Neural crest cell (in vitro differentiated cells): Measurements from ENCODE around the gene TTC36. TPM values are rescaled to one million over a fixed set of nuclear protein-coding genes. Genes with fewer than 3 reads are reported as not detected.
A peak's percentile ranks its signal among the peaks of the same experiment; 100 is the strongest.
"Not testable (repeated sequence)": the region's sequence is repeated elsewhere in the genome, so short reads cannot be mapped to it uniquely, and the experiment has no call there.

Experiments used
- DNase-seq: peaks from one replicate; pipeline ENCODE4 v3.0.0; 2021; ENCODE audit warnings: low read depth, mixed read lengths, low spot score
- H3K27ac Mint-ChIP-seq: one replicate; pipeline ENCODE4 v1.8.0; 2021; ENCODE audit warnings: mild to moderate bottlenecking, mixed read lengths; ENCODE audit not compliant: unreplicated experiment
- H3K27me3 Mint-ChIP-seq: 2 replicates; pipeline ENCODE4 v1.8.0; 2021; ENCODE audit warnings: low read depth, mild to moderate bottlenecking, mixed read lengths
- H3K36me3 Mint-ChIP-seq: 2 replicates; pipeline ENCODE4 v1.8.0; 2021; ENCODE audit warnings: low read depth, mild to moderate bottlenecking, mixed read lengths
- H3K4me1 Mint-ChIP-seq: 2 replicates; pipeline ENCODE4 v1.8.0; 2021; ENCODE audit warnings: mixed read lengths
- H3K4me3 Mint-ChIP-seq: one replicate; pipeline ENCODE4 v1.8.0; 2021; ENCODE audit warnings: mild to moderate bottlenecking, mixed read lengths
- H3K9me3 Mint-ChIP-seq: 2 replicates; pipeline ENCODE4 v1.8.0; 2021; ENCODE audit warnings: mixed read lengths
- long read RNA-seq: library from polyadenylated mRNA; unstranded; transcript quantifications from one replicate; pipeline ENCODE4 v2.0.0, GENCODE V29; 2020
- total RNA-seq: library from RNA; stranded (reverse); gene quantifications from 2 replicates; pipeline ENCODE4 v1.2.1, GENCODE V29; 2021
- TF ChIP-seq, protein P1 (sequence below): fragments of 200-600 bp; sonication (generic); conservative IDR thresholded peaks from 2 replicates; pipeline ENCODE4 v1.5.0; 2021; ENCODE audit warnings: antibody characterized with exemption, mild to moderate bottlenecking

The TTC36 gene, protein sequence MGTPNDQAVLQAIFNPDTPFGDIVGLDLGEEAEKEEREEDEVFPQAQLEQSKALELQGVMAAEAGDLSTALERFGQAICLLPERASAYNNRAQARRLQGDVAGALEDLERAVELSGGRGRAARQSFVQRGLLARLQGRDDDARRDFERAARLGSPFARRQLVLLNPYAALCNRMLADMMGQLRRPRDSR
- total RNA-seq = 1.1 and 1.2 TPM in 2 replicates
- long read RNA-seq, partial matches to known transcripts = 0 of 1 reads
- long read RNA-seq, other reads (novel, unspliced or antisense) = 1 of 1 reads

DNA sequence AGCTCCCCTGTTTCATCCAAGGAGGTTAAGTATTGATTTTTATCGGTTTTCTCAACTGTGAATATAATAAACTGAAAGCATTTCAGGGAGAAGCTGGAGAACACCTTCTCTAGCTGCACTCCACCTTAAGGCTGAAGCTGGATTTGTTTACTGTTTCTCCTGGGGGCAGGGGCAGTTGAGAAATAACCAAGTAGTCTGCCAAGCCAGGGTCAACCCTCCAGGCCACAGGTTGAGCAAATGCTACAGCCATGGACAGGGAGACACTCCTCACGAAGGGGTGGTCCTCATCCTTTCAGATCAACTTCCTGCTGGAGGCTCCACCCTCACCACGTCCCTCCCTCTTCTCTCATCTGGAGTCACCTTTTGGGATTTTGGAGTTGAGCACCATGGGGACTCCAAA lies at the start of gene TTC36:
TSS of gene TTC36 (plus strand) at position 366 of the 400 bp plus-strand sequence. CDS start at position 387, 21 bp downstream.
- TF ChIP-seq, protein P1, sequence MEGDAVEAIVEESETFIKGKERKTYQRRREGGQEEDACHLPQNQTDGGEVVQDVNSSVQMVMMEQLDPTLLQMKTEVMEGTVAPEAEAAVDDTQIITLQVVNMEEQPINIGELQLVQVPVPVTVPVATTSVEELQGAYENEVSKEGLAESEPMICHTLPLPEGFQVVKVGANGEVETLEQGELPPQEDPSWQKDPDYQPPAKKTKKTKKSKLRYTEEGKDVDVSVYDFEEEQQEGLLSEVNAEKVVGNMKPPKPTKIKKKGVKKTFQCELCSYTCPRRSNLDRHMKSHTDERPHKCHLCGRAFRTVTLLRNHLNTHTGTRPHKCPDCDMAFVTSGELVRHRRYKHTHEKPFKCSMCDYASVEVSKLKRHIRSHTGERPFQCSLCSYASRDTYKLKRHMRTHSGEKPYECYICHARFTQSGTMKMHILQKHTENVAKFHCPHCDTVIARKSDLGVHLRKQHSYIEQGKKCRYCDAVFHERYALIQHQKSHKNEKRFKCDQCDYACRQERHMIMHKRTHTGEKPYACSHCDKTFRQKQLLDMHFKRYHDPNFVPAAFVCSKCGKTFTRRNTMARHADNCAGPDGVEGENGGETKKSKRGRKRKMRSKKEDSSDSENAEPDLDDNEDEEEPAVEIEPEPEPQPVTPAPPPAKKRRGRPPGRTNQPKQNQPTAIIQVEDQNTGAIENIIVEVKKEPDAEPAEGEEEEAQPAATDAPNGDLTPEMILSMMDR = no peak
- DNase-seq = no peak
- Mint-ChIP-seq H3K4me3 (peak within 1 kb of the TSS; percentile 62), H3K9me3 (no peaks in the 10 kb centered on the region), H3K36me3 (peaks cover 8% of the 10 kb centered on the region), H3K27ac (no peak within 1 kb of the TSS), H3K27me3 (no peaks in the 10 kb centered on the region), H3K4me1 (peaks cover 25% of the 10 kb centered on the region)

DNA sequence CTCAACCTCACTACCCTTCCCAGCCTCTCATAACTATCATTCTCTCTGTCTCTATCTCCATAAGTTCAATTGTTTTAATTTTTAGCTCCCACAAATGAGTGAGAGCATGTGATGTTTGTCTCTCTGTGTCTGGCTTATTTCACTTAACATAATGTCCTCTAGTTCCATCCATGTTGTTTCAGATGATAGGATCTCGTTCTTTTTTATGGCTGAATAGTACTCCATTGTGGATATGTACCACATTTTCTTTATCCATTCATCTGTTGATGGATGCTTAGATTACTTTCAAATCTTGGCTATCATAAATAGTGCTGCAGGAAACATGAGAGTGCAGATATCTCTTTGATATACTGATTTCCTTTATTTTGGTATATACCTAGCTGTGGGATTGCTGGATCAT lies 46.0 kb upstream of the TTC36 start:
- not testable (repeated sequence) for H3K27me3 Mint-ChIP-seq, H3K4me3 Mint-ChIP-seq, H3K4me1 Mint-ChIP-seq, H3K9me3 Mint-ChIP-seq, DNase-seq, H3K27ac Mint-ChIP-seq
- H3K36me3 Mint-ChIP-seq = peaks cover 27% of the 10 kb centered on the region

DNA sequence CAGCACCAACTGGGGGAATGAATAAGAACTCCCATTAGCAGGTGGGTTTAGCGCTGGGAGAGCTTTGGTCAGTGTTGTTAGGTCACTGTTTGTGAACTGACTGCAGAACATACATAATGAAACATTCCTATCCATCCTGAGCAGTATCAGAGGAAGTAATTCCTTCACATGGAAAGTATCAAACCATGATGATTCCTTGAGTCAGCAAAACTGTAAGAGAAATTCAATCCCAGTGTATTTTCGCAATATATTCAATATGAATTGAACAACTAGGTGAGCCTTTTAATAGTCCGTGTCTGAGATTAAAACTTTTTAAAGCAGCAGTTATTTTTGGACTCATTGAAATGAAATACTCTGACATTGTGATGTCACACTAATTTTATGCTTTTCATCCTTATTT lies 42.9 kb upstream of the TTC36 start:
- peaks cover 14% of the 10 kb centered on the region for H3K36me3 Mint-ChIP-seq
- no peaks in the 10 kb centered on the region for H3K9me3 Mint-ChIP-seq

DNA sequence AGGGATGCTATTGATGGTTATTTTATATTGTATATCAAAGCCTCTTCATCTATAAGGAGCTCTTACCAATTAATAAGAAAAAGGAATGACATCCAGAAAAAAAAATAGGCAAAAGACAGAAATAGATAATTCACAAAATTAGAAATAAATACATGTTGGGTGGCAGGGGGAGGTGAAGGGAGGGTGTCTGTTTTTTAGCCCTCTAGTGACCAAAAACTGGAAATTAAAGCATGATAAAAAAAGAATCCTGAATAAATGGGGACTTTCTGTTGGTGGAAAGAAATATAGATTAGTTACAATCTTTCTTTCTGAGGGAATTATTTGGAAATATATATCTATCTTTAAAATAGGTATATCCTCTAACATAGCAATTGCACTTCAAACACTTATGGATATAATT lies 42.0 kb upstream of the TTC36 start:
- Mint-ChIP-seq H3K36me3 (peaks cover 17% of the 10 kb centered on the region), H3K27me3 (no peaks in the 10 kb centered on the region), H3K4me3 (no peak overlapping the region), H3K27ac (no peak overlapping the region), H3K4me1 (no peaks in the 10 kb centered on the region), H3K9me3 (no peaks in the 10 kb centered on the region)
- no peak for DNase-seq
- TF ChIP-seq, protein P1 = peak; percentile 33

More for the DNA sequence above, 42.9 kb upstream of the TTC36 start:
- Mint-ChIP-seq H3K4me1 (no peaks in the 10 kb centered on the region), H3K4me3 (no peak overlapping the region), H3K27me3 (no peaks in the 10 kb centered on the region), H3K27ac (no peak overlapping the region)
- TF ChIP-seq, protein P1 = no peak
- no peak for DNase-seq

DNA sequence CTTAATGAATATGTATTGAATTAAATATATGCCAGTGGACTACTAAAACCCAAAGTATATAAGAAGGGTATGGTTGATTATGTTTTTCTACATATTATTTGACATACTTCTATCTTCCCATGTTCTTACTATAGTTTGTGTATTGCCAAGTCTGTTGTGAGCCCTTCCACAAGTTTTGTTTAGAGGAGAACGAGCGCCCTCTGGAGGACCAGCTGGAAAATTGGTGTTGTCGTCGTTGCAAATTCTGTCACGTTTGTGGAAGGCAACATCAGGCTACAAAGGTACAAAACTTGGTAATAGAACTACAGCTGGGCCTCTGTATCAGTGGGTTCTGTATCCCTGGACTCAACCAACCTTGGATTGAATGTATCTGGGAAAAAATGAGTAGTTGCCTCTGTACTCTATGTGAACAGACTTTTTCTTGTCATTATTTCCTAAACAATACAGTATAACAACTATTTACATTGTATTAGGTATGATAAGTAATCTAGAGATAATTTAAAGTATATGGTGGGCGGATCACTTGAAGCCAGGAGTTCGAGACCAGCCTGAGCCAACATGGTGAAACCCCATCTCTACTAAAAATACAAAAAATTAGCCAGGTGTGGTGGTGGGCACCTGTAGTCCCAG lies 38.7 kb upstream of the TTC36 start:
- Mint-ChIP-seq H3K27ac (no peak overlapping the region), H3K4me3 (no peak overlapping the region), H3K27me3 (no peaks in the 10 kb centered on the region), H3K36me3 (peaks cover 7% of the 10 kb centered on the region), H3K9me3 (no peaks in the 10 kb centered on the region), H3K4me1 (no peaks in the 10 kb centered on the region)
- DNase-seq = peak; percentile 78
- TF ChIP-seq, protein P1 = peak; percentile 93

DNA sequence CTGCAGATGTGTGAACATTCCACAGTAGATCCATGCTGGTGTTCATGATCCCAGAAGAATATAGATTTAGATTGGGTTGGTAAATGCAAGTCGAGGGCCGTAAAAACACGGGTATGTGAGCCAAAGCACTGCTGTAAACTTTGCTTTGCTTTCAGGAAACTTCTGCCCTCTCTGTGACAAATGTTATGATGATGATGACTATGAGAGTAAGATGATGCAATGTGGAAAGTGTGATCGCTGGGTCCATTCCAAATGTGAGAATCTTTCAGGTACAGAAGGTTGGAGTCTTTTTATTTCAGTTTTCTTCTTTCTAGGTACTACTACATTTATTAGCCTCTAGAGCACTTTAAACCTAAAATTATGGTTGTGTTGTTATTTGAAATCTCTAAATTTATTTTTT lies 36.2 kb upstream of the TTC36 start:
- Mint-ChIP-seq H3K27me3 (no peaks in the 10 kb centered on the region), H3K4me3 (no peak overlapping the region), H3K27ac (no peak overlapping the region), H3K9me3 (no peaks in the 10 kb centered on the region), H3K4me1 (no peaks in the 10 kb centered on the region), H3K36me3 (peaks cover 12% of the 10 kb centered on the region)
- DNase-seq = no peak
- TF ChIP-seq, protein P1 = no peak
